H1 (cell line): ENCODE results near the gene GRAMD1C.

ENCODE experiments used
- CBX5 ChIP-seq: fragments of 300-800, 300-1000 bp; sonication (generic); IDR thresholded peaks from 2 replicates; pipeline ENCODE4 v1.7.1; 2016; ENCODE audit warnings: antibody characterized with exemption, low read length, low read depth
- CREB1 ChIP-seq: IDR thresholded peaks from 2 replicates; pipeline ENCODE4 v1.6.1; 2012; ENCODE audit warnings: inconsistent platforms
- CTCF ChIP-seq, 3 experiments: IDR thresholded peaks; 1 replicate in 2 of 3; 2 replicates in 1 of 3; pipeline versions ENCODE4 v1.5.1 to v1.6.1; 2011; ENCODE audit warnings: low read length in 3 of 3, mild to moderate bottlenecking in 3 of 3, inconsistent platforms in 2 of 3, low read depth in 1 of 3, moderate library complexity in 1 of 3; ENCODE audit not compliant: insufficient read depth in 1 of 3; ENCODE audit errors: control extremely low read depth in 1 of 3
- EP300 ChIP-seq, 2 experiments: IDR thresholded peaks; 1 replicate in 1 of 2; 2 replicates in 1 of 2; pipeline ENCODE4 v1.6.1; 2011 to 2012; ENCODE audit warnings: low read depth in 2 of 2, low read length in 2 of 2, mild to moderate bottlenecking in 2 of 2, borderline replicate concordance in 1 of 2, inconsistent platforms in 1 of 2, moderate library complexity in 1 of 2
- JUN ChIP-seq: IDR thresholded peaks from 2 replicates; pipeline ENCODE4 v1.6.1; 2011; ENCODE audit warnings: low read depth, mild to moderate bottlenecking, improper control_type of control experiment, low read length
- MAX ChIP-seq: IDR thresholded peaks from 2 replicates; pipeline ENCODE4 v1.6.1; 2012; ENCODE audit warnings: inconsistent platforms
- POLR2A ChIP-seq, 2 experiments: IDR thresholded peaks; 1 replicate in 1 of 2; 2 replicates in 1 of 2; pipeline ENCODE4 v1.6.1; 2011; ENCODE audit warnings: low read depth in 2 of 2, low read length in 2 of 2, mild to moderate bottlenecking in 2 of 2; ENCODE audit errors: control extremely low read depth in 1 of 2
- POLR2AphosphoS5 ChIP-seq: IDR thresholded peaks from 2 replicates; pipeline ENCODE4 v1.6.1; 2011; ENCODE audit warnings: low read depth, low read length
- RBBP5 ChIP-seq: IDR thresholded peaks from 2 replicates; pipeline ENCODE4 v1.7.1; 2012; ENCODE audit warnings: low read depth, mild to moderate bottlenecking, inconsistent platforms, low read length, moderate library complexity, borderline replicate concordance
- SP1 ChIP-seq: IDR thresholded peaks from 2 replicates; pipeline ENCODE4 v1.6.1; 2011; ENCODE audit warnings: low read depth, low read length
- SRF ChIP-seq: IDR thresholded peaks from 2 replicates; pipeline ENCODE4 v1.6.1; 2011; ENCODE audit warnings: mild to moderate bottlenecking, low read depth, low read length, moderate library complexity

GRCh38 chr3:113847664-113848461 lies 9.3 kb downstream of the GRAMD1C start:
- TF ChIP-seq EP300 (IDR thresholded peaks at IDR 0.05; ENCODE audit: borderline replicate concordance in 1 of 2, low read depth in 2 of 2, low read length in 2 of 2) (no peak), CTCF (IDR thresholded peaks at IDR 0.05; ENCODE audit: control extremely low read depth in 1 of 3, insufficient read depth in 1 of 3, low read depth in 1 of 3, low read length in 3 of 3) (no peak), CBX5 (no peak), CREB1 (no peak), SRF (no peak), POLR2A (IDR thresholded peaks at IDR 0.05; ENCODE audit: control extremely low read depth in 1 of 2, low read depth in 2 of 2, low read length in 2 of 2) (no peak), SP1 (no peak), JUN (no peak), MAX (no peak), POLR2AphosphoS5 (no peak), RBBP5 (no peak)
